H1 (cell line): Measurements from ENCODE around the gene IZUMO4. TPM values are rescaled to one million over a fixed set of nuclear protein-coding genes. Genes with fewer than 3 reads are reported as not detected.

Source experiments
- FOSL1 ChIP-seq: IDR thresholded peaks from 2 replicates; pipeline ENCODE4 v1.6.1; 2011; ENCODE audit warnings: mild to moderate bottlenecking, low read depth, low read length, moderate library complexity; ENCODE audit not compliant: insufficient read depth
- GABPA ChIP-seq: IDR thresholded peaks from 2 replicates; pipeline ENCODE4 v1.6.1; 2011; ENCODE audit warnings: mild to moderate bottlenecking, low read length, moderate library complexity, borderline replicate concordance; ENCODE audit not compliant: insufficient read depth
- polyA plus RNA-seq, 7 experiments: library from polyadenylated mRNA; depleted of rRNA in 3 of 7; stranded (reverse) in 5 of 7; unstranded in 2 of 7; fragments of >200 nt in 5 of 7; fragments of 200-250 nt in 2 of 7; gene quantifications; 1 replicate in 5 of 7; 2 replicates in 1 of 7; 4 replicates in 1 of 7; pipeline versions ENCODE4 v1.2.1 to v1.2.3, GENCODE V29; 2011 to 2013; ENCODE audit warnings: missing spikeins in 2 of 7, mixed read lengths in 2 of 7
- total RNA-seq: library from RNA; stranded (reverse); fragmentation: NEBNext Ultra II Directional; extraction: Animal tissue kit (Norgen Biotek cat#: 25700); gene quantifications from 2 replicates; pipeline ENCODE4 v1.2.1, GENCODE V29; 2021

Gene IZUMO4
- total and polyA plus RNA-seq, 2 of the 8 experiments (the other 6 are each of a cell fraction or from before 2014, with no cell fraction given), result 1.8 to 1.9 TPM

- TF ChIP-seq GABPA, result no peak
- no peak for TF ChIP-seq FOSL1
These were observed 4.0 kb downstream of the IZUMO4 start (continued) for GRCh38 chr19:2100719-2101061.
